Loucy (cell line): ENCODE measurements around the gene NAA25.
A peak's percentile ranks its signal among the peaks of the same experiment; 100 is the strongest.

Source experiments
- H2AFZ ChIP-seq: fragments of 200-600 bp; sonication (generic); 2 replicates; pipeline ENCODE4 v1.6.0; 2016; ENCODE audit warnings: antibody characterized with exemption, mild to moderate bottlenecking, low read length, moderate library complexity
- H3F3A ChIP-seq: fragments of 200-600 bp; 2 replicates; pipeline ENCODE4 v1.6.0; 2016; ENCODE audit warnings: antibody characterized with exemption, low read depth, mild to moderate bottlenecking
- H3K27me3 ChIP-seq: fragments of 200-600 bp; sonication (generic); 2 replicates; pipeline ENCODE4 v1.6.1; 2014; ENCODE audit warnings: low read length, mild to moderate bottlenecking; ENCODE audit not compliant: insufficient read depth, poor library complexity, severe bottlenecking
- H3K36me3 ChIP-seq: fragments of 200-600 bp; sonication (generic); 2 replicates; pipeline ENCODE4 v1.6.1; 2016; ENCODE audit warnings: low read length; ENCODE audit not compliant: insufficient read depth
- H3K4me1 ChIP-seq: fragments of 200-600 bp; sonication (generic); 2 replicates; pipeline ENCODE4 v1.5.1; 2014; ENCODE audit warnings: low read length, mild to moderate bottlenecking; ENCODE audit not compliant: insufficient read depth, poor library complexity, severe bottlenecking
- H3K4me2 ChIP-seq: fragments of 200-600 bp; sonication (generic); 2 replicates; pipeline ENCODE4 v1.6.0; 2014; ENCODE audit warnings: antibody characterized with exemption, low read length, low read depth, mild to moderate bottlenecking; ENCODE audit not compliant: poor library complexity, severe bottlenecking
- H3K4me3 ChIP-seq: fragments of 200-600 bp; sonication (generic); 2 replicates; pipeline ENCODE4 v1.5.1; 2014; ENCODE audit warnings: low read length, mild to moderate bottlenecking, mixed read lengths; ENCODE audit not compliant: poor library complexity, severe bottlenecking
- H3K79me2 ChIP-seq: fragments of 200-600 bp; sonication (generic); 2 replicates; pipeline ENCODE4 v1.6.1; 2014; ENCODE audit warnings: low read length; ENCODE audit not compliant: insufficient read depth
- H3K9ac ChIP-seq: fragments of 200-600 bp; sonication (generic); 2 replicates; pipeline ENCODE4 v1.6.0; 2014; ENCODE audit warnings: mild to moderate bottlenecking, low read depth, low read length, moderate library complexity; ENCODE audit not compliant: poor library complexity, severe bottlenecking
- H3K9me2 ChIP-seq: fragments of 200-600 bp; sonication (generic); replicated peaks from 2 replicates; pipeline ENCODE4 v1.6.1; 2016; ENCODE audit warnings: low read depth, low read length, mixed read lengths
- H3K9me3 ChIP-seq: fragments of 200-600 bp; sonication (generic); 2 replicates; pipeline ENCODE4 v1.6.1; 2014; ENCODE audit warnings: mild to moderate bottlenecking, antibody characterized with exemption, low read length, low read depth; ENCODE audit not compliant: insufficient read depth
- H4K20me1 ChIP-seq: fragments of 200-600 bp; sonication (generic); 2 replicates; pipeline ENCODE4 v1.6.0; 2014; ENCODE audit warnings: antibody characterized with exemption, low read length, mild to moderate bottlenecking; ENCODE audit not compliant: insufficient read depth, poor library complexity, severe bottlenecking
- EZH2phosphoT487 ChIP-seq: fragments of 200-600 bp; IDR thresholded peaks from 2 replicates; pipeline ENCODE4 v1.6.1; 2018; ENCODE audit warnings: antibody characterized with exemption, mild to moderate bottlenecking, moderate library complexity, borderline replicate concordance
- TF ChIP-seq, protein P1 (sequence below): fragments of 200-600 bp; sonication (generic); conservative IDR thresholded peaks from 2 replicates; pipeline ENCODE4 v1.5.1; 2014; ENCODE audit warnings: mild to moderate bottlenecking, antibody characterized with exemption, low read length

NAA25 gene

DNA sequence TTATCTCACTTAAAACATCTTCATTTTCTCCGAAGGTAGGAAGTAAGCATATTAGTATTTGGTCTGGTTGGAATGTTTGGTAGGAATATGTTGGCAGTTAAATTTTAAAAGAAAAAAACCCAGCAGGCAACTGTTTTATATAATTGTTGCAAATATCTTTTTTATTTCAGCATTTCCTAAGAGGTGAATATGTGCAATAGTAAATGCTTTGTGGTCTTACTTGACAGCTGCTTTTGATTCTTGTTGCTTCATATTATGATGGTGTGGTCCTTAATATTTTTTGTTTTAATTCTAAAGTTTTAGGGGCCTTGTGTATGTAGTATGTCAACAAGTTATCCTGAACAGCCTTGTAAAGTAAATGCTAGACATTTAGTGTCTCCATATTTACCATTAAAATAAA is 23.1 kb upstream of the NAA25 start:
- H3K27me3 ChIP-seq: no peaks in the 10 kb centered on the region
- peaks cover 22% of the 10 kb centered on the region for H4K20me1 ChIP-seq
- no peaks in the 10 kb centered on the region for H3K9me3 ChIP-seq
- no peak overlapping the region for H3K4me3 ChIP-seq
- H2AFZ ChIP-seq: no peak overlapping the region
- peaks cover 31% of the 10 kb centered on the region for H3K4me1 ChIP-seq
- H3K36me3 ChIP-seq: peaks cover 8% of the 10 kb centered on the region; the same call in 1 of the 2 replicates
- peak overlapping the region; percentile 72 for H3K4me2 ChIP-seq
- no peaks in the 10 kb centered on the region for H3K9me2 ChIP-seq
- peaks cover 9% of the 10 kb centered on the region; the same call in 1 of the 2 replicates for H3F3A ChIP-seq
- peaks cover 8% of the 10 kb centered on the region; the same call in 1 of the 2 replicates for H3K79me2 ChIP-seq
- no peak overlapping the region for H3K9ac ChIP-seq
- TF ChIP-seq EZH2phosphoT487: no peak

DNA sequence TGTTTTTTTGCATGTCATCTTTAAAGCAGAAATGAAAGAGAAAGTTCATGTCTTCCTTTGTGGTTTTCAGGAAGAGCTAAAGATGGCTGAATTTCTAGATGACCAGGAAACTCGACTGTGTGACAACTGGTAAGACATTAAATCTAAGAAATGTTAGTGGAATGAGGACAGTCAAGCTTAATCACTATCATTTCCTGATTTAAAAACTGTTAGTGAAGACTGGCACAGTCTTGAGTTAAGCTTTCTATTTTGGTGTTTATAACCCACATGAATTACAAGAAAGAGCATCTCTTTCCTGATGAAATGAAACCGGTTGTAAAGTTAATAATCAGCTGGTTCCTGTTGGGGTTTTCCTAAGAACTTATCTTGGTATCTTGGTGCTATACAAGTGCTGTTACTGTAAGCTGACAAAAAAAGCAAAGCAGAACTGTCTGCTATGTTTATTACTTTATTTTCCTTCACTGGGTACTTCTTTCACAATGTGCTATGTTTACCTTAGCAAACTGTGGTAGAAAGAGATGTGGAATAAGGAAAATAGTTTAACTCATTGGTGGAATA is 21.9 kb upstream of the NAA25 start:
- peak overlapping the region; percentile 72 for H3K4me2 ChIP-seq
- TF ChIP-seq, protein P1, sequence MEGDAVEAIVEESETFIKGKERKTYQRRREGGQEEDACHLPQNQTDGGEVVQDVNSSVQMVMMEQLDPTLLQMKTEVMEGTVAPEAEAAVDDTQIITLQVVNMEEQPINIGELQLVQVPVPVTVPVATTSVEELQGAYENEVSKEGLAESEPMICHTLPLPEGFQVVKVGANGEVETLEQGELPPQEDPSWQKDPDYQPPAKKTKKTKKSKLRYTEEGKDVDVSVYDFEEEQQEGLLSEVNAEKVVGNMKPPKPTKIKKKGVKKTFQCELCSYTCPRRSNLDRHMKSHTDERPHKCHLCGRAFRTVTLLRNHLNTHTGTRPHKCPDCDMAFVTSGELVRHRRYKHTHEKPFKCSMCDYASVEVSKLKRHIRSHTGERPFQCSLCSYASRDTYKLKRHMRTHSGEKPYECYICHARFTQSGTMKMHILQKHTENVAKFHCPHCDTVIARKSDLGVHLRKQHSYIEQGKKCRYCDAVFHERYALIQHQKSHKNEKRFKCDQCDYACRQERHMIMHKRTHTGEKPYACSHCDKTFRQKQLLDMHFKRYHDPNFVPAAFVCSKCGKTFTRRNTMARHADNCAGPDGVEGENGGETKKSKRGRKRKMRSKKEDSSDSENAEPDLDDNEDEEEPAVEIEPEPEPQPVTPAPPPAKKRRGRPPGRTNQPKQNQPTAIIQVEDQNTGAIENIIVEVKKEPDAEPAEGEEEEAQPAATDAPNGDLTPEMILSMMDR: no peak
- 0 out of 2 replicates have a peak, but pooled peaks have one; percentile 5 for TF ChIP-seq EZH2phosphoT487
- H3K4me3 ChIP-seq: peak overlapping the region; percentile 37
- H3K36me3 ChIP-seq: peaks cover 7% of the 10 kb centered on the region; the same call in 1 of the 2 replicates
- peaks cover 17% of the 10 kb centered on the region; the same call in 1 of the 2 replicates for H3K79me2 ChIP-seq
- no peaks in the 10 kb centered on the region for H3K9me3 ChIP-seq
- H2AFZ ChIP-seq: no peak overlapping the region
- no peaks in the 10 kb centered on the region for H3K27me3 ChIP-seq
- peaks cover 33% of the 10 kb centered on the region for H4K20me1 ChIP-seq
- H3K4me1 ChIP-seq: peaks cover 40% of the 10 kb centered on the region
- H3F3A ChIP-seq: peaks cover 9% of the 10 kb centered on the region; the same call in 1 of the 2 replicates
- H3K9ac ChIP-seq: no peak overlapping the region
- H3K9me2 ChIP-seq: no peaks in the 10 kb centered on the region

DNA sequence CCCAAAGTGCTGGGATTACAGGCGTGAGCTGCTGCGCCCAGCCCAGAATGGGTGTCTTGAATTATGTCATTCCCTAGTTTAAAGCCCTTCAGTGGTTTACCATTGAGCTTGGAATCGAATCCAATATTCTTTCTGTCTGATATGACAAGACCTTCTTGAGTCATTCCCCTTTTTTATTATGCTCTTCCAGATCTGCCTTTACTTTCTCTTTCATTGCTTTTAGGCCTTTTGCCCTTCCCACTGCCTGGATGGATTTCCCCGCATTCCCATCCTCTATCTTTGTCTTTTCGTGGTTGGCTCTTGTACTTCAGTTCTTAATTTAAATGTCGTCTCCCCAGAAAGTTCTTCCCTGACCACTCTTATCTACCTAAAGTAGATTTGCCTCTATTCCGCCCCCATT is 18.3 kb upstream of the NAA25 start:
- H3K79me2 ChIP-seq: peaks cover 17% of the 10 kb centered on the region; the same call in 1 of the 2 replicates
- H2AFZ ChIP-seq: no peak overlapping the region
- H3K4me1 ChIP-seq: peaks cover 42% of the 10 kb centered on the region
- peaks cover 9% of the 10 kb centered on the region; the same call in 1 of the 2 replicates for H3F3A ChIP-seq
- no peaks in the 10 kb centered on the region for H3K9me2 ChIP-seq
- no peaks in the 10 kb centered on the region for H3K27me3 ChIP-seq
- H3K9ac ChIP-seq: peak overlapping the region; percentile 3
- H4K20me1 ChIP-seq: peaks cover 24% of the 10 kb centered on the region
- TF ChIP-seq EZH2phosphoT487: no peak
- TF ChIP-seq, protein P1: no peak
- no peaks in the 10 kb centered on the region for H3K9me3 ChIP-seq
- H3K4me2 ChIP-seq: peak overlapping the region; percentile 85
- no peaks in the 10 kb centered on the region for H3K36me3 ChIP-seq
- H3K4me3 ChIP-seq: peak overlapping the region; percentile 9
